Effector memory CD4-positive, alpha-beta T cell (primary cell): ENCODE measurements around the gene HAUS5.
"Not testable (repeated sequence)": the region's sequence is repeated elsewhere in the genome, so short reads cannot be mapped to it uniquely, and the experiment has no call there.

ENCODE experiments used
- DNase-seq, 3 donors: peaks; one replicate each; pipeline ENCODE4 v3.0.0-alpha.2; 2020
- H3K27ac ChIP-seq: 2 replicates; pipeline ENCODE4 v1.7.0; 2013; ENCODE audit warnings: mild to moderate bottlenecking, low read length, moderate library complexity; ENCODE audit not compliant: insufficient read depth, poor library complexity, severe bottlenecking
- H3K27me3 ChIP-seq: replicated peaks from 2 replicates; pipeline ENCODE4 v1.7.0; 2013; ENCODE audit warnings: mild to moderate bottlenecking, low read length; ENCODE audit not compliant: insufficient read depth, control insufficient read depth, poor library complexity, severe bottlenecking
- H3K36me3 ChIP-seq: 2 replicates; pipeline ENCODE4 v1.7.0; 2013; ENCODE audit warnings: mild to moderate bottlenecking, low read length, moderate library complexity; ENCODE audit not compliant: control insufficient read depth, insufficient read depth
- H3K4me1 ChIP-seq: 2 replicates; pipeline ENCODE4 v1.7.0; 2013; ENCODE audit warnings: low read length, mild to moderate bottlenecking; ENCODE audit not compliant: control insufficient read depth, insufficient read depth, poor library complexity, severe bottlenecking
- H3K4me3 ChIP-seq: 2 replicates; pipeline ENCODE4 v1.7.0; 2013; ENCODE audit warnings: low read length, low read depth, mild to moderate bottlenecking; ENCODE audit not compliant: insufficient read depth, poor library complexity, severe bottlenecking
- H3K9me3 ChIP-seq: 2 replicates; pipeline ENCODE4 v1.7.0; 2013; ENCODE audit warnings: mild to moderate bottlenecking, low read length, moderate library complexity; ENCODE audit not compliant: control insufficient read depth

Gene HAUS5

GRCh38 chr19:35582760-35583159, 29.8 kb upstream of the HAUS5 start:
- Histone ChIP-seq H3K4me3 (no peak overlapping the region), H3K9me3 (no peaks in the 10 kb centered on the region), H3K27me3 (no peaks in the 10 kb centered on the region), H3K27ac (no peak overlapping the region), H3K4me1 (no peaks in the 10 kb centered on the region), H3K36me3 (no peaks in the 10 kb centered on the region)
- no peak for DNase-seq

- H3K27ac ChIP-seq = no peak within 1 kb of the TSS
- H3K36me3 ChIP-seq = no peaks in the 10 kb centered on the region
- no peaks in the 10 kb centered on the region for H3K9me3 ChIP-seq
- no peak for DNase-seq
- H3K27me3 ChIP-seq = no peaks in the 10 kb centered on the region
- H3K4me1 ChIP-seq = no peaks in the 10 kb centered on the region
- no peak within 1 kb of the TSS for H3K4me3 ChIP-seq
These were observed 26.7 kb upstream of the HAUS5 start, which contains the start of gene PMIS2 for GRCh38 chr19:35585848-35586247. TSS of gene PMIS2 (plus strand) at chr19:35586173. CDS start at chr19:35586260, 87 bp downstream.

GRCh38 chr19:35587321-35587720, 25.2 kb upstream of the HAUS5 start:
- DNase-seq = no peak
- Histone ChIP-seq H3K9me3 (no peaks in the 10 kb centered on the region), H3K27ac (no peak overlapping the region), H3K27me3 (no peaks in the 10 kb centered on the region), H3K4me1 (no peaks in the 10 kb centered on the region), H3K4me3 (no peak overlapping the region), H3K36me3 (no peaks in the 10 kb centered on the region)

- H3K27ac ChIP-seq = no peak overlapping the region
- no peak overlapping the region for H3K4me3 ChIP-seq
- H3K9me3 ChIP-seq = no peaks in the 10 kb centered on the region
- no peaks in the 10 kb centered on the region for H3K27me3 ChIP-seq
- no peaks in the 10 kb centered on the region for H3K36me3 ChIP-seq
- no peaks in the 10 kb centered on the region for H3K4me1 ChIP-seq
- DNase-seq = no peak
These were observed 21.7 kb upstream of the HAUS5 start for GRCh38 chr19:35590875-35591274.

- Histone ChIP-seq H3K27ac (no peak overlapping the region), H3K4me1 (no peaks in the 10 kb centered on the region), H3K9me3 (no peaks in the 10 kb centered on the region), H3K4me3 (no peak overlapping the region), H3K27me3 (no peaks in the 10 kb centered on the region), H3K36me3 (no peaks in the 10 kb centered on the region)
- DNase-seq = no peak
These were observed 20.3 kb upstream of the HAUS5 start for GRCh38 chr19:35592226-35592625.

- not testable (repeated sequence) for H3K4me3 ChIP-seq, H3K27ac ChIP-seq, H3K4me1 ChIP-seq, H3K36me3 ChIP-seq, DNase-seq, H3K9me3 ChIP-seq, H3K27me3 ChIP-seq
These were observed 17.5 kb upstream of the HAUS5 start for GRCh38 chr19:35595026-35595425.

- Histone ChIP-seq H3K27me3 (no peaks in the 10 kb centered on the region), H3K9me3 (no peaks in the 10 kb centered on the region), H3K36me3 (no peaks in the 10 kb centered on the region)
These were observed 16.6 kb upstream of the HAUS5 start for GRCh38 chr19:35595928-35596327.

GRCh38 chr19:35596366-35596999, 16.1 kb upstream of the HAUS5 start:
- no peaks in the 10 kb centered on the region for H3K4me1 ChIP-seq
- H3K27me3 ChIP-seq = no peaks in the 10 kb centered on the region
- H3K4me3 ChIP-seq = no peak overlapping the region
- no peak overlapping the region for H3K27ac ChIP-seq
- H3K36me3 ChIP-seq = no peaks in the 10 kb centered on the region
- no peaks in the 10 kb centered on the region for H3K9me3 ChIP-seq
- DNase-seq = no peak

More at GRCh38 chr19:35595928-35596327, 16.6 kb upstream of the HAUS5 start:
- no peaks in the 10 kb centered on the region for H3K4me1 ChIP-seq
- H3K4me3 ChIP-seq = no peak overlapping the region
- no peak for DNase-seq
- no peak overlapping the region for H3K27ac ChIP-seq

GRCh38 chr19:35601971-35602370, 10.6 kb upstream of the HAUS5 start:
- Histone ChIP-seq H3K4me3 (no peak overlapping the region), H3K9me3 (no peaks in the 10 kb centered on the region), H3K27me3 (no peaks in the 10 kb centered on the region), H3K27ac (no peak overlapping the region), H3K4me1 (no peaks in the 10 kb centered on the region), H3K36me3 (no peaks in the 10 kb centered on the region)
- no peak for DNase-seq

- H3K4me3 ChIP-seq, DNase-seq, H3K36me3 ChIP-seq, H3K27ac ChIP-seq, H3K27me3 ChIP-seq, H3K9me3 ChIP-seq, H3K4me1 ChIP-seq: not testable (repeated sequence)
These were observed 8.1 kb upstream of the HAUS5 start for GRCh38 chr19:35604436-35604835.
